ENCODE measurements around the gene XBP1.
"Not testable (repeated sequence)": the region's sequence is repeated elsewhere in the genome, so short reads cannot be mapped to it uniquely, and the experiment has no call there.

Gene XBP1

GRCh38 chr22:28817919-28818859, 17.8 kb upstream of the XBP1 start:
- DNase-seq (ENCODE audit: low read depth in 2 of 2) = no peak

DNA sequence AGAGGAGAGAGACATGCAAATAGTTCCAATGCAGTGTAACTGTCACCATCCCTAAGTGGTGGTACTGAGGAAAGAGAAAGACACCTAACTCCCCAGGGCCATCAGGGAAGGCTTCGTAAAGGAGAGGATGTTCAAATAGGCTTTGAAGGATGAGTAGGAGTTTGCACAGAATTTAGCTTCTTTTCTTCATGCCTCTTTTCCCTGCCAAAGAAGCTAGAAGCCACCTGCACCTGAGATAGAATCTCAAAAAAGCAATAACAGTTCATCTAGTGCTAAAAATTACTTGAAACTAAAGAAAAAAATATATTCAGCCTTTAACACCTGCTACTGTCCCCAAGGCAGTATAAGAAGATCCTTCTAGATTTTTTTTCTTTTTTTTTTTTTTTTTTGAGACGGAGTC, 16.7 kb upstream of the XBP1 start:
- no peak for DNase-seq (ENCODE audit: low read depth in 2 of 2)

DNA sequence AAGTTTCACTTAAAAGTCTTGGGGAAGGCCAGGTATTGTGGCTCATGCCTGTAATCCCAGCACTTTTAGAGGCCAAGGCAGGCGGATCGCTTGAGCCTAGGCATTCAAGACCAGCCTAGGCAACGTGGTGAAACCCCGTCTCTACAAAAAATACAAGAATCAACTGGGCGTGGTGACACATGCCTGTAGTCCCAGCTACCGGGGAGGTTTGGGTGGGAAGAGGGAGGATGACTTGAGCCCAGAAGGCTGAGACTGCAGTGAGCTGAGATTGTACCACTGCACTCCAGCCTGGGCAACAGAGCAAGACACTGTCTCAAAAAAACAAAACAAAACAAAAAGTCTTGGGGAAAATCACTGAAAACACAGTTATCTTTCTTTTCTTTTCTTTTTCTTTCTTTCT, 15.4 kb upstream of the XBP1 start:
- DNase-seq (ENCODE audit: low read depth in 2 of 2) = no peak

DNA sequence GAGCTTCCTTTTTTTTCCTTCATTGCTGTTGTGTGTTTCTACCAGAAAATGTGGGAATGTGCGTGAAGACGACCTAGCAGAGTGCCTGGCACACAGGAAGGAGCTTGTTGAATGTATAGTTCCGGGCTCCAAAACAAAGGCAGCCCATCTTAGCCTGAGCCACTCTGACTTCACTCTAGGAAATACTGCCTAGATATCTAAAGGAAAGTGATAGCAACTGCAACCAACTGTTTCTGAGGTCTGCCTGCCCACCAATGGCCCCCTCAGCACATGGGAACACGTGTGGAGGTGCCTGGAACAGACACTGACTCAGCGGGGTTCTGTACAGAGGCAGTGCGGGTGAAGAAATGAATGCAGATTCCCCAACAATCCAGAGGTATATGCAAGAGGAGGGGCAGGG, 14.7 kb upstream of the XBP1 start:
- DNase-seq (ENCODE audit: low read depth in 2 of 2) = no peak

DNA sequence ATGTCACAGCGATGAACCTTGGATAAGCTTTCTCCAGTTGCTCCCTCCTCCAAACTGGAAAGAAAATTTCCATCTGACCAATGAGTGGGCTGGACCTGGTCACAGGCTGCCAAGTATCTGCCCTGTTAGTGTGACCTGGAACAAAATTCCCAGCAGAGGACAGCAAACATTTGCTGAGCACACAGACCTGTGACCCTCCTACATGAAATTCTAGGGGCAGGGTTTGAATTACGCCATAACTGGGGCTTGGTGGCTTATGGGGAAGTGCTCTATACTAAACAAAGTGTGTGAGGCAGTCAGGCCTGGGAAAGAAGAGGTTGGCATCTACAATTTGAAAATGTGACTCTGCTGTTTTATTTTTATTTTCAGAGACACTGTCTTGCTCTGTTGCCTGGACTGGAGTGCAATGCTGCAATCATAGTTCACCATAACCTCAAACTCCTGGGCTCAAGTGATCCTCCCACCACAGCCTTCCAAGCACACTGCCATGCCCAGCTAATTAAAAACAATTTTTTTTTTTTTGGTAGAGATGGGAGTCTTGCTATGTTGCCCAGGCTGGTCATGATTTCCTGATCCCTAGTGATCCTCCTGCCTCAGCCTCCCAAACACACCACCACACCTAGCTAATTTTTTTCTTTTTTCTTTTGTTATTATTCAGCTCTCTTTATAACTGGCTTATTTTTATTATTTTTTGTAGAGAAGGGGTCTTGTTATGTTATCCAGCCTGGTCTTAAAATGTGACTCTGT, 13.6 kb upstream of the XBP1 start:
- no peak for DNase-seq (ENCODE audit: low read depth in 2 of 2)

- DNase-seq (ENCODE audit: low read depth in 2 of 2) = no peak
These were observed 12.1 kb upstream of the XBP1 start for GRCh38 chr22:28812516-28812915.

DNA sequence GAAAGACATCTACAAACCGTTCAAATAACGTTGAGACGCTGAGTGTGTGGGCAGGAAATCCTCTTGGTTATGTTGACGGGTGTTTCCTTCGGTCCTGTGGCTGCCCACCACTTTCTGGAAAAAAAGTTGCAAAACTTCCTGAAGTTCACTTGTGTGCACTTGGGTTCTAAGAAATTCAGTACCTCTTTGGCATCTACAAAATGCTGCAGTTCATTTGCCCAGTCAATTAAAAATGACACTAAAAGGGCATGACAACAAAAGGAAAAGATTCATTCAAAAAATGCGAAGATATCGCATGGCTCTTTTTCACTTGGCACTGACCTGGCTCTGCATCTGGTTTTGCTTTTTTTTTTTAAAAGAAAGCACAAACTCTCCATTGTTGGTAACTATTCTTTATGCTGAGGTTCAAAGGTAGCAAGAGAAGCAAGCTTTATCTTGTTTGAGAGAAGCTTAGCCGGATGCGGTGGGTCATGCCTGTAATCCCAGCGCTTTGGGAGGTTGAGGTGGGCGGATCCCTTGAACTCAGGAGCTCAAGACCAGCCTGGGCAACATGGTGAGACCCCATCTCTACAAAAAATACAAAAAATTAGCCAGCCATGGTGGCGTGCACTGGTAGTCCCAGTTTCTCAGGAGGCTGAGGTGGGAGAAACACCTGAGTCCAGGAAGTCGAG, 10.6 kb upstream of the XBP1 start:
- no peak for DNase-seq (ENCODE audit: low read depth in 2 of 2)

DNA sequence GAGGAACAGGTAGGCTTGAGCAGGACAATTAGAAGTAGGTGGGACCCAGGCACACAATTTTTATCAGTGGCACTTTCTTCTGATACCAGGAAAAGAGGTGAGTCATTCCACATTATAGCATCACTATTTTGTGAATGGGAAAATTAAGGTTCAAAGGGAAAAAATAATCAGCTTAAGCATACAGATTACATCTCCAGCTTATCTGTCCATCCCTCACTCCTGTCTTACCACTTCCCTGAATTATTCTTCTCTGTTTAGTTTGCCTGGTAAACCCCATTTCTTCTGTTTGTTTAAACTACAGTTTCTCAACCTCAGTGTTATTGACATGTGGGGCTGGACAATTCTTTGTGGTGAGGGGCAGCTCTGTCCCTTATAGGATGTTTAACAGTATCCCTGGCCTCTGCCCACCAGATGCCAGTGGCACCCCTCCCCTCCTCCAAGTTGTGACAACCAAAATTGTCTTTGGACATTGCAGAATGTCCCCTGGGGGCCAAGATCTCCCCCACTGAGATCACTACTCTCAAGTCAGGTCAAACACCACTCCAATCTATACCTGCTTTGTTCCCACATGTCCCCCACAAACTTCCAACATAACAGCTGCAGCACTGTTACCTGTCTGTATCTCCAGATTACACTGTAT, 8.5 kb upstream of the XBP1 start:
- DNase-seq (ENCODE audit: low read depth in 2 of 2) = no peak

GRCh38 chr22:28805426-28805825, 5.1 kb upstream of the XBP1 start:
- DNase-seq (ENCODE audit: low read depth in 2 of 2) = not testable (repeated sequence)

- DNase-seq (ENCODE audit: low read depth in 2 of 2) = no peak
These were observed 2.3 kb upstream of the XBP1 start for GRCh38 chr22:28802595-28803123.

DNA sequence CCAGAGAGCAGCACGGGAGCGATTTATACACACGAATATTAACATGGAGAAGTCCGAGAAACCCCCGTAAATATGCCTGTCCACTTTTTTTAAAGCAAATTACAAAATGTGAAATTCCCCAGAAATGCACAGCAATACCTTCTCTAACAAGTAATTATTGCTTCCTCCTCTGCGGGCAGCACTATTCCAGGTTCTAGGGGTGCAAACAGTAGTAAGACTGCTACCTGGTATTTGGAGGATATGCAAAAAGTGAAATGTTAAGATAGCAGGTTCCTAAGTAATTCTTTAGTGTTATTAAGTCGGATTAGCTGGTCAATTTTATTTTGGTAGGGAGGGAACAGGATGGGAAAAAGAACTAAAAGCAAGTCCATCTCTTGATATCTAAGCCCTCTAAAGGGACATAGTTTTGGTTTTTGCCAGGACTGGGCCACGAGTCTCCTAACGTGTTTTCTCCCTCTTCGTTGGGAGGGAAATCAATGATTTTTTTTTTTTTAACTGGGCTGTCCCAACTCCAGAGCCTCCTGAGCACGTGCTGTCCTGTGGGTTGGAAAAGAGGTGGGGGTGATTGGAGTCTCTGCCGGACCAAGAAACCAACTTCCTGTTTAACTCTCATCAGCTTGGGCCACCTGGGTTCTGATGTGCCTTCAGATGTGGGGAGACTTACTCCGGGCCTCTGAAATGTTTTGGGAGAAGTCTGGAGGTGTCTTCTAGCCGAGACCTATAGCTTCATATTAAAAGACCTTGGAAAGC, 1.7 kb upstream of the XBP1 start:
- no peak for DNase-seq (ENCODE audit: low read depth in 2 of 2)

DNA sequence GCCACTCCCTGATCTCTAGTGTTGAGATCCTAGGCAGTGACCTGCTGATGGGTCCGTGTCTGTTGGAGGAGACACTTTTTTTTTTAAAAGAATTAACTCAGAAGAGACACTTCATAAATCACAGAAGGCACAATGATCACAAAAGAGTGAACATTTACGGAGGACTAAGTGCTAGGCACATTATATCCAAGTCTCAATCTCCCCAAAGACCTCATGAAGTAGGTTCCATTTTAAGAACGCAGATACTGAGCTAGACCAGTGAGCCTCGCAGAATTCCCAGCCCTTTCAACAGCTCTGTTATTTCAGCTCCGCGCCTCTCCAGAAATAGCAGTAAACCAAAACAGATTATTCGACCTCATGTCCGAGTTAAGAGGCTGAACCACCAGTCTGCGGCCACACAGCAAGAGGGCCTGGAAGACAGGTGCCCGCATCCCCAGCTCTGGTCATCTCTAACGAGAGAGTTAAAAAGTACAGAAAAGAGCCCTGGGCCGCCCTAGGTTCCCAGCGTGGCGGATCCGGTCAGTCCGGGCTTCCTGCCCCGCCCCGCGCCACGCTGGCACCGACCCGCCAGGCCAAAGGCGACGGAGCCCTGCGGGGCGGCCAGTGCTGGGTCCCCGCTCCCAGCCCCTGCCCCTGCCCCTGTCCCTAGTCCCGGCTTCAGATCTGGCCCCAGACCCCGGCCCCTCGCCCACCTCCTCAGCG, 612 bp downstream of the XBP1 start:
- DNase-seq (ENCODE audit: low read depth in 2 of 2) = no peak

DNA sequence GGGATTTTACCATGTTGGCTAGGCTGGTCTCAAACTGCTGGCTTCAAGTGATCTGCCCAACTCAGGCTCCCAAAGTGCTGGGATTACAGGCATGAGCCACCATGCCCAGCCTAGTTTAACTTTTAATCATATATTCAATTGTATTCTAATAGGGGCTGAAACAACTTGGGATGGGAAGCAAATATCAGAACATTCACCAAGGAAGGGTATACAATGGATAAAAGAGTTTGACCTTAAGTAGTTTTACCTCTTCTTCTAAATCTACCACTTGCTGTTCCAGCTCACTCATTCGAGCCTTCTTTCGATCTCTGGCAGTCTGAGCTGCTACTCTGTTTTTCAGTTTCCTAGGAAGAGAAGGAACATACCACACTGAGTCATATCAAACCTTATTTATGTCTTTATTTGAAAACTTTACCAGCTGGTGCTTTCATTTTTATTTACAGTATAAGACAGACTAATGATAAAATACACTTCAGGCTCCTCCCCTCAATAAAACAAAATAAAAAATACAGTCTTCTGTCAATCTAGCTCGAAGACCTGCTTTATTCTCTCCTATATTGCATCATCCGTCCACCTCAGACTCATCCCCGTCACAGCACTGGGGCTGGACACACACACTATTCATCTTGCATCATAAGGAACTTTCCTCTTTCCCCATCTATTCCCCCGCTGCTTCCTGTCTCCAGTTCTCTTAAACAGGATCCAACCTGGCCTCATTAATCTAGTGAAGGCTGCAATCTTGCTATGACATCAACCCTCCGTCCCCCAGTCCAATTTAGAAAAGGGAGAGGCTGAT, 1.4 kb downstream of the XBP1 start:
- DNase-seq (ENCODE audit: low read depth in 2 of 2) = no peak

DNA sequence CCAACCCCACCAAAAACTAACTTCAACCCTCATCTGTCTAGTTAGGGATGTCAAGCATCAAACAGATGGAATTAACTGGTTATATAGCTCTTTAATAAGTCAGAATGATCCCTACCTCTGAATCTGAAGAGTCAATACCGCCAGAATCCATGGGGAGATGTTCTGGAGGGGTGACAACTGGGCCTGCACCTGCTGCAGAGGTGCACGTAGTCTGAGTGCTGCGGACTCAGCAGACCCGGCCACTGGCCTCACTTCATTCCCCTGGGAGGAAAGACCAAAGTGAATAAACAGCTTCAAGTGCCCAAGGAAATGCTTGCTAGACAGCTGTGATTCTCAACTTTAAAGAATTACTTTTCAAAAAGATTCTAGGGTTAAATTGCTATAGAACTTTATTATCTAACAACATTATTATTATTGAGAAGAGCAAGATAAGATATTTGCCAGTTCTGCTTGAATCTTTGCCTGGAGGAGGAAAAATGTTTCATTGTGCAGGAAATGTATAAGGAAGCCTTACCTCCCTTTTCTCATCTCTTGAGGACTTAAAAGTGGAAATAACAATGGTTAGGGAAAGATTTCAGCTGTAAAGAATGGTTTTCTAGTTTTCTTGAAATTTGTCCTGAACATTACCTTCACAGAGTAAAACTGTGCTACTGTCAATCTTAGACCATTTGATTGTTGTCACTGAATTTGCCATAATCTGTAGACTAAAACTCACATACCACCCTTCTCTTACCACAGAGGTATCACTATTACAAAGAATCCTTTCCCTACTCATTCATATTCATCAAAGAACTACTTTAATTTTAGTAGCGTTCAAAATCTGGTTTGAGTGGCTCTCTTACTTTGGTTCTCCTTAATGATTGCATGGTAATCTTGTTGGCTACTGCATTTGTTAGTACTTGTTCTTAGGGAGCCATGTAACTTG, 4.2 kb downstream of the XBP1 start:
- no peak for DNase-seq (ENCODE audit: low read depth in 2 of 2)

GRCh38 chr22:28795071-28795693, 5.2 kb downstream of the XBP1 start:
- DNase-seq (ENCODE audit: low read depth in 2 of 2) = no peak

DNA sequence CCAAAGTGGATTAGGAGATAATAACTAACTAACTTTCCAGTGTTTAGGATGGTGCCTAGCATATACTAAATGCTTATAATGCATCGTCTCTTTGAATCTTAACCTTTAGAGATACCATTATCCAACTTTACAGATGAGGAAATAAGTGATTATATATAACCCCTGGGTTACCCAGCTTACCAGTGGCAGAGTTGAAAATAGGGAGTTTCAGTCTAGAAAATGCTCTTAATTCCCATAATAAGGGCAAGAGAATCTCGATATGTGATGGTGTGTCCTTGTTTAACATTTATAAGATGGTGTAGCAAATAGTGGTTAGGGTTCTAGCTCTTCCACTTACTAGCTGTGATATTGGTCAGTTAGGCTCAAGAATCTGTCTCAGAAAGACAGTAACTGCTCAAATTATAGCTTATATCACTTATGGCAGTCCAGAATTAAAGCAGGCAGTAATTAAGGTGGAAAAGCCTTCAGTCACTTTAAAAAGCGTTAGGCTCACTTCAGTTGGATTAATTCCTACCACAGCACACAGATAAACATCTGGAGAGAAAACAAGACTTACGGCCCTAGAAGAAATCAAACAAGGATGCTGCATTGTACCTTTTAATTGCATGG, 6.3 kb downstream of the XBP1 start:
- no peak for DNase-seq (ENCODE audit: low read depth in 2 of 2)

Data from stimulated activated CD8-positive, alpha-beta memory T cell treated with anti-CD3 and anti-CD28 coated beads, Interleukin-2, amount 100 ng/mL, for 1 hour (primary cell).